ES-I3 (cell line): Measurements from ENCODE around the gene HOXC9.

Experiments
- H3K36me3 ChIP-seq: 2 replicates; pipeline ENCODE4 v1.6.1; 2013; ENCODE audit warnings: mild to moderate bottlenecking, low read length, control low read depth, moderate library complexity; ENCODE audit not compliant: insufficient read depth
- H3K4me1 ChIP-seq: 2 replicates; pipeline ENCODE4 v1.6.1; 2013; ENCODE audit warnings: mild to moderate bottlenecking, control low read depth, low read length; ENCODE audit not compliant: insufficient read depth
- H3K9ac ChIP-seq: 2 replicates; pipeline ENCODE4 v1.6.1; 2013; ENCODE audit warnings: low read depth, mild to moderate bottlenecking, low read length, moderate library complexity
- H3K9me3 ChIP-seq: 2 replicates; pipeline ENCODE4 v1.6.1; 2013; ENCODE audit warnings: mild to moderate bottlenecking, low read length, moderate library complexity; ENCODE audit not compliant: control insufficient read depth, insufficient read depth

The HOXC9 gene

DNA sequence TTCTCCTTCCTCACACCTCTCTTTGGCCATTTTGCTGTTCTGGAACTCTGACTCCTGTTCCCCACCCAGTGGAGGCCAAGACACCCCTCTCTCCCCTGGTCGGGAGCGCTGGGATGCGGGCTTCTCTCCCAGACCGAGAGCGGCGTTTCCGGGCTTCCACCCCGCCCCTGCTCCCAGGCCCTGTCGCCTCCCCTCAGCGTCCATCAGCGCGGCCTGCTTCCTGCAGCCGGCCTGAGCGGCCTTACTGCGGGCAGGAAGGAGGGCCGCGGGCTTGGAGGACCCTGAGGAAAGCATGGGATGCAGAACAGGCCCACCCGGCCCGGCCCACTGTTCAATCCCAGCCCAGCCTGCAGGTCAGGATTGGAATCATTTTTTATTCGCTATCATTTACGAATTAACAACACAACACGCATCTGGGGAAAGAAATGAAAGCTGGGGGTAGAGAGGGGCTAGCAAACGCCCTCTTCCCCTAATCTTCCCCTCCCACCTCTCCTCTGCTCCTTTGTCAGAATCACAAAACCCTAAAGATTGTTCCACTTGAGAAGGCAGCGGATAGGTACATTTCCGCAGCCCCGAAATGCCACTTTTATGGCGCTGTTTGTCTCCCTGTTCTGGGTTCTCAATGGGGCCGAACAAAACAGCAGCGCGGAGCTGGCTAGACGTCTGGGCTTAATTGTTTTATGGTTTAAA is 5.0 kb downstream of the HOXC9 start:
- H3K9ac ChIP-seq, result no peak overlapping the region
- H3K9me3 ChIP-seq, result peaks cover 3% of the 10 kb centered on the region; the same call in 1 of the 2 replicates
- no peaks in the 10 kb centered on the region for H3K36me3 ChIP-seq
- no peaks in the 10 kb centered on the region; the same call in 1 of the 2 replicates for H3K4me1 ChIP-seq

DNA sequence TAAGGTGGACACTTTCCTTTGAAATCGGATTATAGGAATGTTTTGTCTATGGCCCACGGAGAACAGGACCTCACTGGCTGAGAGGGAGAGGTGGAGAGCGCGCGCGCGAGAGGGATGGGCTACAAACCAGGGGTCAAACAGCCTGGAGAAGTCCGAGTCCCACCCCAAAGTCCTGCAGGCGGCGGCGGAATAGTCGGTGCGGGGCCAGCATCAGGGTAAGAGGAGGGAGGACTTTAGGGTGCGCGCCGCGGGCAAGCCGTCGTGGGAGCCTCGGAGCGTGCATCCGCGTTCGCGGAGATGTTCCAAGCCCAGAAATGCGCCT is 5.5 kb downstream of the HOXC9 start:
- Histone ChIP-seq H3K9me3 (peaks cover 3% of the 10 kb centered on the region; the same call in 1 of the 2 replicates), H3K4me1 (no peaks in the 10 kb centered on the region; the same call in 1 of the 2 replicates), H3K9ac (no peak overlapping the region), H3K36me3 (no peaks in the 10 kb centered on the region)

DNA sequence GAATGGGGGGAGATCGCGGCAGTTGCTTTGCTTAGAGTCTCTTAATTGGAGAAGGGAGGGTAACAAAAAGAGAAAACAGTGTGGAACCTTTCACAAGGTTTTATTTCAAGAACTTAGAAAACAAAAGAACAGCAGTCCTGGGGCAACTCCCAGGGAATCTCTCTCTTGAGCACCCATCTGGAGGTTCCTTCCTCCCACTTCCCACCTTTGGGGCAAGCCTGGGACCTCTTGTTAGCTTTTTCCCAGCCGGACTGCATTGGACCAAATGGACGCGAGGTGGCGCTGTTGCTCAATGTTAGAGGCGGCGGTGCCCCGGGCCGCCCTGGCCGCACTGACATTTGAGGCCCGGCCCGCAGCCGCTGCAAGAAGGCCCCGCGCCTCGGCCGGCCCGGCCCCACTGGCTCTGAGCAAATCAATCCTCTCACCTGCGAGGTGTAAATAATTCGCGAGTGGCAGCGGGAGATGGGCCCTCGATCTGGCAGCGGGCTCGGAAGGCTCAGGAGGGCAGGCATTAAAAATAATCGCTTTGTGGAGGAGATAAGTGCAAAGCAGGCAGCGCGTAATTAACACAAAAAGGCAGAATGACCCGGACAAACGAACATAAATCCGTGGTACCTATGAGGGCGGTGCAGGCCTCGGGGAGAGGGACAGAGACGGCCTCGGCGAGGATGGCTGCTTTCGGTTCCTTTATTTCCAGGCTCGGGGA is 6.0 kb downstream of the HOXC9 start:
- Histone ChIP-seq H3K9me3 (peaks cover 3% of the 10 kb centered on the region; the same call in 1 of the 2 replicates), H3K9ac (no peak overlapping the region), H3K4me1 (no peaks in the 10 kb centered on the region; the same call in 1 of the 2 replicates), H3K36me3 (no peaks in the 10 kb centered on the region)

DNA sequence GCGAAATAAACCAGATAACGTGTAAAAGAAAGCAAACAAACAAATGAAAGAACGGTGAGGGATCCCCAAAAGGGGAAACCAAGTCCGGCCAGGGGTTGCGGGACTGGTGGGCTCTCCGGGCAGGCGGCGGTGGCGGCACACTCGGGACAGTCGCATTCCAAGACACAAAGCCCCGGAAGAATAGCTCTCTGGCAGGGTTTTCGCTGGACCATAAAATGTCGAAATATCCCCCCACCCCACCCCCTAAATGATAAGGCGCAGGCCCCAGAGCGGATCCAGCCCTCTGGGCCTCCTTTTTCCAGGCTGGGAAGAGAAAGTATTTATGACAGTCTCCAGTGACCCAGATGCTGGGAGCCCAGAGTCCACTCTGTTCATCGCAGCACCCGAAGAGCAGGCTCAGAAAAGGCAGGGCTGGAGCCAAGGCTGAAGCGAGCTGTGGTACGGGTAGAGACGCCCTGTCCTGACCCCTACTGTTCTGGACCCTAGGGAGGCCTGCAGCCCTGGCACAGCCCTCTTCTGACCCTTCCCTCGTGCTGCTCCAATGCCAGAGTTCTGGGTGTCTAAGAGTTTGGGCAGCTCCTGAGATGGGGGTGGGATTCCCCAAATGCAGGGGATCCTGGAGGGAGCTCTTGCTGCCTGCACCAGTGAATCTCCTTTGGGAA is 6.7 kb downstream of the HOXC9 start:
- Histone ChIP-seq H3K9me3 (peaks cover 3% of the 10 kb centered on the region; the same call in 1 of the 2 replicates), H3K9ac (no peak overlapping the region), H3K36me3 (no peaks in the 10 kb centered on the region), H3K4me1 (no peaks in the 10 kb centered on the region; the same call in 1 of the 2 replicates)

DNA sequence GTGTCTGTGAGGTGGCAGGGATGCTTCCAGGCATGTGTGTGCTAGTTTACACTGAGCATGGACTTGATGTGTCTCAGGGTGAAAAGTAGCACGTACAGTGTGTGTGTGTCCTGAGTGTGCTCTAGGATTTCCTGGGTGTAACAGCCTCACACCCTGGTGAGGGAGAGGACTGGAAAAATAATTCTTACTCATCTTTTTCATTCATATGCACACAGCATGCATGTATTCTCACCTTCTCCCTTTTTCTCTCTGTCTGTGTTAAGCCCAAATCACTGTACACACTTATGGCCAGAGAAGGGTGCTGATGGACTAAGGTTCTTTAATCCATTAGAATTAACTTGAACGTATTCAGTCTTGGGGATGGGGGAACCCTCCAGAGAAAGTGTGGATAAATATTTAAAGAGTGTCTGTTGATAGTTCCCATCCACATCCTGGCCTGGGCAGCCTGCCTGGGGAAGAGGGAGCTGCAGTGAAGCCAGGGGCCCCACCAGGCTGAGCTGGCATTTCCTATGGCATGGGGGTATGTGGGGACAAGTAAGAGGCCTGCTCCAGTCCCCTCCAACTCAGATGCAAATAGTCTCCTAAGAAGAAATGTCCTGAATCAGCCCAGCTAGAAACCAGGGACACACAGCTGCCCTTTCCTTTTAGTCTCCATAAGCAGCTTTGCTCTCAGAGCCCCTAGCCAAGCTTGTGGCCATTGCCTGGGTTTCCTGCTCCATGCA is 7.7 kb downstream of the HOXC9 start:
- no peaks in the 10 kb centered on the region; the same call in 1 of the 2 replicates for H3K4me1 ChIP-seq
- H3K9me3 ChIP-seq, result peaks cover 3% of the 10 kb centered on the region; the same call in 1 of the 2 replicates
- no peak overlapping the region for H3K9ac ChIP-seq
- H3K36me3 ChIP-seq, result no peaks in the 10 kb centered on the region

DNA sequence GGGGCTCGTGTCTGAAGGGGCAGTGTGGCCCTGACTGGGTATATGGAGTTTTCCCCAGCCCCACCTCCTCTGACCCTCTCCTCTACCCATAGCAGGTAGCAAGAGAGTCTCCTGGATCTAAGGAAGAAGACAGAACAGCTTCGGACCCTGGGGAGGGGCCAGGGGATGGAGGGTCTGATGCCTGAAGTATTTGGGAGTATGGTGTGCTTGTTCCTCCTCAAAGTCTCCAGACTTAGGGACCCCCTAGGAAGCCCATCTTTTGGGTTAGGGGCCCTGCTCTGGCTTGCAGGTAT is 8.2 kb downstream of the HOXC9 start:
- Histone ChIP-seq H3K9ac (no peak overlapping the region), H3K36me3 (no peaks in the 10 kb centered on the region), H3K9me3 (peaks cover 3% of the 10 kb centered on the region; the same call in 1 of the 2 replicates), H3K4me1 (no peaks in the 10 kb centered on the region; the same call in 1 of the 2 replicates)

DNA sequence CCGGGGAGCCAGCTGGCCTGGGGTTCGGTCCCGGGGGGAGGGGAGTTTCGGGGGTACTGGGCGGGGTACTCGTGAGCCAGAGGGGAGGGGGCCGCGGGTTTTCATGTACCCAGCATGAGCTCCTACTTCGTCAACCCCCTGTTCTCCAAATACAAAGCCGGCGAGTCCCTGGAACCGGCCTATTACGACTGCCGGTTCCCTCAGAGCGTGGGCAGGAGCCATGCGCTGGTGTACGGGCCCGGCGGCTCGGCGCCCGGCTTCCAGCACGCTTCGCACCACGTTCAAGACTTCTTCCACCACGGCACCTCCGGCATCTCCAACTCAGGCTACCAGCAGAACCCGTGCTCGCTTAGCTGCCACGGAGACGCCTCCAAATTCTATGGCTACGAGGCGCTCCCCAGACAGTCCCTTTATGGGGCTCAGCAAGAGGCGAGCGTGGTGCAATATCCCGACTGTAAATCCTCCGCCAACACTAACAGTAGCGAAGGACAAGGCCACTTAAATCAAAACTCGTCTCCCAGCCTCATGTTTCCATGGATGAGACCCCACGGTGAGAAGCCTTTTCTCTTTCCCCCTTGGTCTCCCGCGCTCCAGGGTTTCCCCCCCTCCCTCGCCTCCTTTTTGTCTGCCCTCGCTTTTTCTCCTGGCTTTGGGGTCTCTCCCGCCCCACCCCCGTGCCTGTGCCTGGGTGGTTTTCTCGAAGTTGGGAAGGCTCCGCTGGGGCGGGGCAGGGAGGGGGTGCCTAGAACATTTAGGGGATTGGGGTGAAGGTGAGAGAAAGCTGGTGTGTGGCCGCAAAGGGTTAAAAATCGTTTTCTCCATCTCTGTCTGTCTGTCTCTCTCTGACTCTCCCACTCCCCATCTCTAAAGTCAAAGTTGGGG is 9.5 kb downstream of the HOXC9 start:
- Histone ChIP-seq H3K9me3 (peaks cover 3% of the 10 kb centered on the region; the same call in 1 of the 2 replicates), H3K9ac (no peak overlapping the region), H3K4me1 (no peaks in the 10 kb centered on the region; the same call in 1 of the 2 replicates), H3K36me3 (no peaks in the 10 kb centered on the region)

DNA sequence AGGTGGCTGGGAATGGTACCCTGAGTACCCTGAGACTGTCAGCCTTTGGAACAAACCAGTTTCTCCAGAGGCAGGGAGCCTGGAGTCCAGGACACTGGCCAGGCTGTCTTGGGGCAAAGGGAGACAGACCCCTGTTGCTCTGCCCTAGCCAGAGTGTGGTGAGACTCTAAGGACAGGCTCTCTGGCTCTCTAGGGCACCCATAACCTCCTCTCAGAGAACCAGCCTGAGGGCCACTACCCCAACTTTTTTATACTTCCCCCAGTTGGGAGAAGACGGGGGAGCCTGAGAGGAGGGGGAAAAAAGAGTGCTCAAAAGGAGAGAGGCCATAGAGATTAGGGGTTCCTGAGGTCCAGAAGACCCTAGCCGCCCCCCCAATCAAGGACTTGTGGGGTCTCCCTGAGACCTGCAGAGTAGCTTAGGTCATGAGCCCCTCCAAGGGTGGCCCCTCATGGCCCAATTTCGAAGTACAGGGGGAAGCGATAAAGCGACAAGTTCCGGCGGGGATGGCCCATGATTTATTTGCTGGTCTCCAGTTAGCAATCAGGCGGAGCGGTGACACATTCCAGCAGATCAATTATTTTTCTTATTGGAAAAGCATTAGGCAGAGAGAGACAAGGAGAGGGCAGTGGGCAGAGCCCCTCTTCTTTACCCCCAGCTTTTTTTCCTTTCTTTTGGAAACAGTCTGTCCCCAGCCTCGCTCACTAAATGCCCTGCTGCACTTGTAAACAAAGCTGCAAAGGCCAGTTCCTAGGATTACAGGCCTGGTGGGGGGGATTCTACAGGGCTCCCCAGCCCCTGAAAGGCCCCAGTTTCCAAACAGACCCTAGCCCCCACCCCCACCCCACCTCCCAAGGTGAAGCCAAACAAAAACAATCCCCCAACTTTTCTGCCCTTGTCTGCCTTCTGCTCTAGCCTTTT is 10.4 kb downstream of the HOXC9 start:
- Histone ChIP-seq H3K36me3 (no peaks in the 10 kb centered on the region), H3K9ac (no peak overlapping the region), H3K9me3 (peaks cover 3% of the 10 kb centered on the region; the same call in 1 of the 2 replicates), H3K4me1 (no peaks in the 10 kb centered on the region; the same call in 1 of the 2 replicates)

DNA sequence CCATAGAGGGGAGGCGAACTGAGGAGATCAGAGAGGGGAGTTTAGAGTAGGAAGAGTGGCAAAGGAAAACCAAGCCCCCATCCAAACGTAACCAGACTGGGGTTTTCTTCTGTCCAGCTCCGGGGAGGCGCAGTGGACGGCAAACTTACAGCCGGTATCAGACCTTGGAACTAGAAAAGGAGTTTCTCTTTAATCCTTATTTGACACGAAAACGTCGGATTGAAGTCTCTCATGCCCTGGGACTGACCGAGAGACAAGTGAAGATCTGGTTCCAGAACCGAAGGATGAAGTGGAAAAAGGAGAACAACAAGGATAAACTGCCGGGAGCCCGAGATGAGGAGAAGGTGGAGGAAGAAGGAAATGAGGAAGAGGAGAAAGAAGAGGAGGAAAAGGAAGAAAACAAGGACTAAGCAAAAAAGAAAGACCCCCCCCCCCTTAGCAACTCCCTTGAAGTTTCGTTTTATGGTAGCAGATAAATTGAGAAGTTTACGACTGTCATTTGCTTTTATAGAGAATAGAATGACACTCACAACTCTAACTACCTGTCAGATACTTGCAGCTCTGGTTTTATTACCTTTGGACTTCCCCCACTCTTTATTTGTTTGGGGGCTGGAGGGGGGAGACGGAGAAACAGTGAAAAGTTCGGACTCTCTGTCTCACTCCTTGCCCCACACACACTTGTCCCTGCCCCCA is 11.2 kb downstream of the HOXC9 start:
- peaks cover 3% of the 10 kb centered on the region; the same call in 1 of the 2 replicates for H3K9me3 ChIP-seq
- H3K9ac ChIP-seq, result no peak overlapping the region
- no peaks in the 10 kb centered on the region; the same call in 1 of the 2 replicates for H3K4me1 ChIP-seq
- H3K36me3 ChIP-seq, result no peaks in the 10 kb centered on the region

DNA sequence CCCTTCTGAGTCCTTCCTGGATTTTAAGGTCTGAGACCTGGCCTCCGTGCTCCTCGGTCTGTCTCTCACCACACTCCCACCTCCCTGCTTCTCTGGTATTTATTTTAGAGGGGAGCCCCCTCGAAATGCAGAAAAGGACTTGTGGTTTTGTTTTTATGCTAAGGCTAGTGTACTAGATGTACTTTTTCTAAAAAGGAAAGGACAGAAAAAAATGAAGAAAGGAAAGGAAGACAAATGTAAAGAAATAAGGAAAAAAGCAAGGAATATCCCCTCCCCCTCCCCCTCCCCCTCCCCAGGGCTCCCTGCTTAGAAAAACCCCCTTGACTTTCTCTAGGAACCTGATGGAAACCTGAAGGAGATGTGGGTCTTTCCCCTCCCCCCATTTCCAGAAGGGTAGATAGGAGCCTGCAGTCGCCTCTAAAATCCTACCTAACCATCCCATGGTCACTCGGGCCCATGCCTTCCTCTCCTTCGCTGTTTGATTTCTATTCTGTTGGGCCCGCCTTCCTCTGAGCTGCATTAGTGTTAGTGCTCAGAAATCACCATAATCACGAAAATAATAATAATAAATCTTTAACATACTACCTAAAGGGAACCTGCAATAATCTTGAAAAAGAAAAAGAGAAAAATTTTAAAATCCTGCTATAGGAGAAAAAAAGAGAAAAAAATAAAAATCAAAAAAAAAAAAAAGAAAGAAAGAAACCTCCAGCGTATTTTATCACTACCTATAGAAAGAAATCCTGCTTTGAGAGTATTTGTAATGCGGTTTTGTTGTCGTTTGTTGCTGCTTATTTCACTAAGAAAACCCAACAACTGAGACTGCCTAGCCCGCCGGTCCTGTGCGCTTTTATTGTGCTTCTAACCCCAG is 11.9 kb downstream of the HOXC9 start:
- peaks cover 3% of the 10 kb centered on the region; the same call in 1 of the 2 replicates for H3K9me3 ChIP-seq
- no peaks in the 10 kb centered on the region for H3K4me1 ChIP-seq
- no peaks in the 10 kb centered on the region for H3K36me3 ChIP-seq
- no peak overlapping the region for H3K9ac ChIP-seq

- Histone ChIP-seq H3K9me3 (peaks cover 3% of the 10 kb centered on the region; the same call in 1 of the 2 replicates), H3K4me1 (no peaks in the 10 kb centered on the region), H3K36me3 (no peaks in the 10 kb centered on the region), H3K9ac (no peak overlapping the region)
Measured at GRCh38 chr12:54012631-54013409, 12.9 kb downstream of the HOXC9 start.
